Caki2 (cell line): Measurements from ENCODE around the gene ZBTB16. TPM values are rescaled to one million over a fixed set of nuclear protein-coding genes. Genes with fewer than 3 reads are reported as not detected.

Experiments
- DNase-seq: peaks from one replicate; pipeline ENCODE4 v3.0.0-alpha.2; 2015; ENCODE audit warnings: low read depth
- in situ Hi-C: cut with HindIII; loops from 2 replicates; pipeline ENCODE4 v1.10.0; 2016; ENCODE audit warnings: low sequenced_read_pairs, low pct_unique_long_range_greater_than_20kb, mixed read lengths
- total RNA-seq: library from RNA; depleted of rRNA; stranded (reverse); fragments of >200 nt; shearing (Covaris generic); gene quantifications from 2 replicates; pipeline ENCODE4 v1.2.3, GENCODE V29; 2014; ENCODE audit warnings: low replicate concordance

ZBTB16 gene
- total RNA-seq, 1 experiment from 2014 or later, result not detected

- in situ Hi-C loops, result no loop called here
- no peak for DNase-seq
Observed at GRCh38 chr11:114133548-114134329, 74.2 kb downstream of the ZBTB16 start.

DNA sequence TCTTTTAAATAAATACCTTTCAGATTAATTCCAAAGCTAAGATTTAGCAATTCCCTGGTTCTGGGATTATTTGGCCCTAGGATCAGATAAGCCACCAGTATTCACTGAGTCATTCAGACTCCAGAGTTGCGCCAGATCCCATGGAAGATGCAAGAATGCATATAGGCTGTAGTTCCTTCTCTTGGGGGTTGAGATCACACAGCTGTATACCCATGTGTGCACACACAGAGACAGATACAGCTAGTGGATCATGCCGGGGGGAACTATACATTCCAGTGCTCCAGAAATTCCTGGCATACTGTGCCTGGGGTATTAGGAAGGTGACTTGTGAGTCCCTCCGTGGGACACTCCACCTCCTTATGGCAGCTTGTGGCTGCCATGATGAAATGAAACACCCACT lies 75.4 kb downstream of the ZBTB16 start:
- in situ Hi-C loops, result no loop called here
- no peak for DNase-seq

GRCh38 chr11:114135737-114136151 lies 76.2 kb downstream of the ZBTB16 start:
- in situ Hi-C loops, result no loop called here
- no peak for DNase-seq

DNA sequence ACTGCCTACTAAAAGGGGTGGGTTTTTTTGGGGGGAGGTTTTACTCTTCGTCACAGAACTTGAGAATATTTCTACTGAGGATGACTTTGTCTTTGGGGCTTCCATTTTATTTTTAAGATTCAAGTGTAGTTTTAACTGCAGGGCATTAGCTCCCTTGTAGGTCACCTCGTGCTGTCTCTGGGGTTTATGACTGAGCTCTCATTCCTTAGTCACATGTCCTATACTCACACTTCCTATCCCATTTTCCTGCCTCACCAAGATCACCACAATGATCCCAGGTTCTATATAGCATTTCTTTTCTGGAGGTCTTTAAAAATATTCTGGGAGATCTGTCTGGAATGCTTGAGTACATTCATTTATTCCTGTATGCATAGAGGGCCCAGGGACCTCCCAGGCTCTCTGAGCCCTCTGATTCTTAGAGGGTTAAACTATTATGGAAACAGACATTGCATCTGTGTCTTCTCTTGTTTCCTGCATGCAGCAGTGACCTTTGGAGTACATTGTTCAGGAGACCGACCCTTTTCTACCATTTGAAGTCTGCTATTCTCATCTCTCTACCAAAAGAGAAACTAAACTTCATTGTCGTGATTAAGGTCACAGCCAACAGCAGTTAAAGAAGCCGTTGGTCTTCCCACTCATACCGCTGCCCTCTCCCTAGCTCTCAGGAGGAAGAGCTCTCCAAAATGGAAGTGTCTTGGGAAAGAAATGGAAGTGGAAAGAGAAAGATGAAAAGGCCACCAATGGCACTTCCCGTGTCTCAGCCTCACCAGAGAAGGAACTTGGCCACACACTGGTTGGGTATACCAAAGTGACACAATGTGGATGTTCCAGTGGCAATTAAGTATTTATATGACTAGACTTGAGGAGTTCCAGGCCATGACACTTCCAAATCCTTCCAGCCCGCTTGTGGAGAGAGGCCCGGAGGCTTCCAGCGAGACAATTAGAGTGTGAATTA lies 77.5 kb downstream of the ZBTB16 start:
- in situ Hi-C loops, result no loop called here
- no peak for DNase-seq

DNA sequence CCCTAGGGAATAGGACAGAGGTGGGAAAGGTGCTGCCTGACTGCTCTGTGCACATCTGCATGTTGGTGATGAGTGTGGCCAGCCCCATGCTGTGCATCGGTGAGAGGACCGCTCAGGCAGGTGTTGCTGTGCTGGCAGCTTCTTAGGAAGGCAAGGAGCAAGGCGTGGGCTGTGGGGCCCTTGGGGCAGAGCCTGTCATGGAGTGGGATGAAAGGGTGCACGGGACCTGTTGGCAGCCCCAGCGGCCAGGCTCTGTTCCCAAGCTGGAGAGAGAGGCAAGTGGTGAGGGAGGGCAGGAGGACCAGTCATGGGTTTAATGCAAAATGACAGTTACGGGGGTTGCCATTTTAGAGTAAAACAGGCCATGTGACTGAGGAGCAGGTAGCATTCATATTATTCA lies 78.3 kb downstream of the ZBTB16 start:
- DNase-seq, result no peak
- in situ Hi-C loops, result no loop called here

GRCh38 chr11:114138411-114138810 lies 78.9 kb downstream of the ZBTB16 start:
- in situ Hi-C loops, result no loop called here
- DNase-seq, result no peak

GRCh38 chr11:114140826-114141225 lies 81.3 kb downstream of the ZBTB16 start:
- in situ Hi-C loops, result no loop called here
- no peak for DNase-seq

GRCh38 chr11:114141863-114142580 lies 82.5 kb downstream of the ZBTB16 start:
- in situ Hi-C loops, result no loop called here
- no peak for DNase-seq

GRCh38 chr11:114142707-114143106 lies 83.2 kb downstream of the ZBTB16 start:
- DNase-seq, result no peak
- in situ Hi-C loops, result no loop called here

DNA sequence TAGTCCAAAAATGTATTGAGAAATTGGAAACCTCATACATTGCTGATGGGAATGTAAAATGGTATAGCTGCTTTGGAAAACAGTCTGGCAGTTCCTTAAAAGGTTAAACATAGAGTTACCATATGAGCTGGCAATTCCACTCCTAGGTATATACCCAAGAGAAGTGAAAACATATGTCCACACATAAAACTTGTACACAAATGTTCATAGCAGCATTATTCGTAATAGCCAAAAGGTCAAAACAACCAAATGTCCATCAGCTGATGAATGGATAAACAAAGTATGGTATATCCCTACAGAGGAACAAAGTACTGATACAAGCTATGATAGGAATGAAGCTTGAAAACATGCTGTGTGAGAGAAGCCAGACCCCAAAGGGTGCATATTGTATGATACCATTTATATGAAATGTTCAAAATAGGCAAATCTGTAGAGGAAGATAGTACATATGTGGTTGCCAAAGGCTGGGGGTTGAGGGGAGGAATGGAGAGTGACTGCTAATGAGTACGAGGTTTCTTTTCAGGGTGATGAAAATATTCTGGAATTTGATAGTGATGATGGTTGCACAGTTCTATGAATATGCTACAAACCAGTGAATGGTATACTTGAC lies 85.8 kb downstream of the ZBTB16 start:
- no peak for DNase-seq
- in situ Hi-C loops, result no loop called here

- DNase-seq, result no peak
- in situ Hi-C loops, result no loop called here
Observed at GRCh38 chr11:114147375-114148012, 88.0 kb downstream of the ZBTB16 start.

DNA sequence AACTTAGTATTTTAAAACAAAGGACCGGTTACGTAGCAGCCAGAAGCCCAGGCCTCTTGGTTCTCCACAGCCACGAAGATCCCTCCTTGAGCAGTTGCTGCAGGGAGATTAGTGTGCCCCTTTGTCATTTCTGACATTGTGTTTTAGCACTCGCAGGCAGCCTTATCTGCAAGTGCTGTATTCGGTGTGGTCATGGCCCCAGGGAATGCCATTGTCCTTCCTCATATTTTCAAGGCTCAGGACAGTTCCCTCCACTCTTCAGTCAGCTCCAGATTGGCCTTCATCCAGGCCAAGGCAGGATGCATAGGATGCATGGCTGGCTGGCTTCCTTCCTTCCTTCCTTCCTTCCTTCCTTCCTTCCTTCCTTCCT lies 88.5 kb downstream of the ZBTB16 start:
- DNase-seq, result no peak

DNA sequence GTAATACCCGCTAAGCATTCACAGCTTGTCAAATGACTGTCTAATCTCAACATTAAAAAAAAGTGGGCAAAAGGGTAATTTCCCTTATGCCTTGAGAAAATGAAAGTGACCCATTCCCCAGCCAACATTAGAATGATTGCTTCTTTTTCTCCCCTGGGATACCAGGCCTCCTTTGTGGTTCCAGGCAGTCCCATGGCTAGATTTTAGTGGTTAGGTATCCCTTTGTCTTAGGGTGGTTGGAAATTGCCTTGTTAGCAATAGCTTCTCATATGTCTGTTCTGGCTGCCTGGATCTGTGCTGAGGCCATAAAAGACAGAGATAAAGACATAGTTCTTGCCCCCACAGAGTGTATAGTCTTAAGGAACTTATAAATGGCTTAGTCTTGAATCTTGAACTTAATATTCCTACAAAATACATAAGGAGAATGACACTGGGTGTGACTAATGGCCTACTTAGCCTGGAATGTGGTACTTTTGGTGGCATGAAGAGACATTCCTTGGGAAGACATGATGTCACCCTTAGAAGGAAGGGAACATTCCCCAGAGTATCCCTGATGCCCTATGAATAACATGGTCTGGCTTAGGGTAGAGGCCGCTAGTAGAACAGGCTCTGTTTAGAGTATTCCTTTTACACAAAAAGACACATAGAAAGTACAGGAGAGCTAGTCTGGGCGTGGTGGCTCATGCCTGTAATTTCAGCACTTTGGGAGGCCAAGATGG lies 90.3 kb downstream of the ZBTB16 start:
- DNase-seq, result no peak
- in situ Hi-C loops, result no loop called here

More for the DNA sequence above, 88.5 kb downstream of the ZBTB16 start:
- in situ Hi-C loops, result no loop called here

DNA sequence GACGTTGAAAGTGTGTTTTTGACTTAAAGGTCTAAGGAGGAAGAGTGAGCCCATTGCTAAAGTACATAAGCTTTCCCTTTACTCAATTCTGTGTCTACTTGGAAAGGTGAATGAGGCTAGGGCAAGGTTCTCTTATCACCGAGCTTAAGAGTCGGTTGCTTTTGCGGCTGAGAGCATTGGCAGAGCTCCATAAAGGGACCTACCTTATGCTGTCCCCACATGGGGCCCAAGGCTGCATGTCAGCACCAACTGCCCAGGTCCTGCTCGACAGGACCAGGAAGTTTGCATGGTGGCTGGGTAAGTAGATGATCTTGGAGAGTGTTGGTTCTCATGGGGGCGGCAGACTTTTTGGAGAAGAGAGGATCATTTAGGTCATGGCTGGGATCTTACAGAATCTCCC lies 91.2 kb downstream of the ZBTB16 start:
- in situ Hi-C loops, result no loop called here
- DNase-seq, result no peak

DNA sequence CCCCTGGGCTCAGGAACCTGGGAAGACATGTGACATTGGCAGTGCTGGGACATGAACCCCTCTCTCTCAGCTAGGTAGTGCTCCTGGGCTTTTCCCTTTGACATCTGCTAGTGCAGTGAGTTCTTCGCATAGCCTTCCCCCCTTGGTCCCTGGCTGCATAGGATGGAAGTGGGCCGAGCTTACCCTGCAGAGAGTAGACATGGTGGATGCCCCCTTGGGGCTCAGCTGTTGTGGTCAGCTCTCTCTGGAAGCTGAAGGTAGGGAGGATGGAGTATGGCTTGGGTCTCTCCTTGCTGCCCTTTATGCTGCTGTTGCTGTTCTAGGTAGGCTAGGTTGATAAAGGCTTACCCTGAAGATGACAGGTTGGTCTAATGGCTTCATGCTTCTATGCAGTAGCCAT lies 92.1 kb downstream of the ZBTB16 start:
- in situ Hi-C loops, result no loop called here
- no peak for DNase-seq

GRCh38 chr11:114152162-114152561 lies 92.7 kb downstream of the ZBTB16 start:
- in situ Hi-C loops, result no loop called here

DNA sequence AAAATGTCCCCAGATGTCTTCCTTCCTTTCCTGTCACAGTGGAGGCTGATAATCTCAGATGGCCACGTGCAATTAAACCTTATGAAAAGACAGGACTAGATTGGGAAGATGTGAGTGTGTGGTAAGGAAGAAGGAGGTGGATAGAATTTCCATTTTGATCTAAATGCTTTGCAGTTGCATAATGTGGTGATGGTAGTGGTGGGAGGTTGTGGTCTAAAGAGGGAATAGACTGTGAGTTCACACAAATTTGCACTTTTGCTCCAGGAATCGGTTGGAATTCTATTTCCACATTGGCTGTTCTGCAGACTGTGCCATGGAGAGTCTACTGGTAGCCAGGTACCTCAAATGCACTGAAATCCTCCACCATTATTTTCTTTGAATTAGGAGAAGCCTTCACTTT lies 93.3 kb downstream of the ZBTB16 start:
- in situ Hi-C loops, result no loop called here
- no peak for DNase-seq

More at GRCh38 chr11:114152162-114152561, 92.7 kb downstream of the ZBTB16 start:
- no peak for DNase-seq
